ENCODE measurements around the gene KRTAP22-2.

KRTAP22-2 gene

DNA sequence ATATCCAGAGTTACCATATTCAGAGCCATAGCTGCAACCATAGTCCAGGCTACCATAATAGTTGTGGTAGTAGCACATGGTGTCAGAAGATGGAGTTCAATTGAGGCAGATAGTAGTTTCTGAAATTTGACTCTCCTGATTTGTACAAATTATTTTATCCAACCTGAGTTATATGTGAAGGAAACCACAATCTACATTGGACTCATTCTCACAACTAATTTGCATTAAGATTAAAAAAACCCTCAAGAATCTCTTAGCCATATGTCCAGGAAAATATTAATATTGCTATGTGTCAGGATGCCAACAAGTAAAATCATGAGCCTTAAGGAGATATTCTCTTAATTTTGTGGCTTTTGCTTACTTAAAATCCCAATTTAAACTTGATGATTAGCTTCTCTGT lies at the start of gene KRTAP22-2:
Gene KRTAP22-2 (minus strand): TSS at position 101 of the 400 bp plus-strand sequence.
- DNase-seq (ENCODE audit: extremely low read depth, low read depth): no peak
- TF ChIP-seq, protein P1, sequence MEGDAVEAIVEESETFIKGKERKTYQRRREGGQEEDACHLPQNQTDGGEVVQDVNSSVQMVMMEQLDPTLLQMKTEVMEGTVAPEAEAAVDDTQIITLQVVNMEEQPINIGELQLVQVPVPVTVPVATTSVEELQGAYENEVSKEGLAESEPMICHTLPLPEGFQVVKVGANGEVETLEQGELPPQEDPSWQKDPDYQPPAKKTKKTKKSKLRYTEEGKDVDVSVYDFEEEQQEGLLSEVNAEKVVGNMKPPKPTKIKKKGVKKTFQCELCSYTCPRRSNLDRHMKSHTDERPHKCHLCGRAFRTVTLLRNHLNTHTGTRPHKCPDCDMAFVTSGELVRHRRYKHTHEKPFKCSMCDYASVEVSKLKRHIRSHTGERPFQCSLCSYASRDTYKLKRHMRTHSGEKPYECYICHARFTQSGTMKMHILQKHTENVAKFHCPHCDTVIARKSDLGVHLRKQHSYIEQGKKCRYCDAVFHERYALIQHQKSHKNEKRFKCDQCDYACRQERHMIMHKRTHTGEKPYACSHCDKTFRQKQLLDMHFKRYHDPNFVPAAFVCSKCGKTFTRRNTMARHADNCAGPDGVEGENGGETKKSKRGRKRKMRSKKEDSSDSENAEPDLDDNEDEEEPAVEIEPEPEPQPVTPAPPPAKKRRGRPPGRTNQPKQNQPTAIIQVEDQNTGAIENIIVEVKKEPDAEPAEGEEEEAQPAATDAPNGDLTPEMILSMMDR (IDR thresholded peaks at IDR 0.05; ENCODE audit: low read depth, low read length, missing control alignments): no peak
- H3K4me3 ChIP-seq (replicated peaks; ENCODE audit: low read depth, low read length): no peak within 1 kb of the TSS

DNA sequence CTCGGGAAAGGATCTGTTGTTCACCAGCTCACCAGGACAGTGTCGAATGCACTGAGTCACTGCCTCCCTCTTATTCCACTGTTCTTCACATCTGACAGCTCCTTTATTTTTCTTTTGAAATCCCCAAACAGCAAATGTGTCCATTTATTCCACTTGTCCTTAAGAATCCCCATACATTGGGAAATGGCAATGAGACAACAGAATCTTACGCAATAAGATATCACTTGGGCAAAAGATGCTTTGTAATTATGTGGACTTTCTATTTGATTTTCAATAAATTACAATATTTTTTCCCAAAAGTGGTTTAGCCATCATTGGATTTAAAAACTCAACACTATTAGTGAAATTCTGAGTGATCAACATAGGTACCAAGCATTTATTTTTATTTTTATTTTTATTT lies 48.5 kb upstream of the KRTAP22-2 start:
- no peak for DNase-seq (ENCODE audit: extremely low read depth, low read depth)
- TF ChIP-seq, protein P1 (IDR thresholded peaks at IDR 0.05; ENCODE audit: low read depth, low read length, missing control alignments): no peak
- H3K4me3 ChIP-seq (replicated peaks; ENCODE audit: low read depth, low read length): no peak overlapping the region

DNA sequence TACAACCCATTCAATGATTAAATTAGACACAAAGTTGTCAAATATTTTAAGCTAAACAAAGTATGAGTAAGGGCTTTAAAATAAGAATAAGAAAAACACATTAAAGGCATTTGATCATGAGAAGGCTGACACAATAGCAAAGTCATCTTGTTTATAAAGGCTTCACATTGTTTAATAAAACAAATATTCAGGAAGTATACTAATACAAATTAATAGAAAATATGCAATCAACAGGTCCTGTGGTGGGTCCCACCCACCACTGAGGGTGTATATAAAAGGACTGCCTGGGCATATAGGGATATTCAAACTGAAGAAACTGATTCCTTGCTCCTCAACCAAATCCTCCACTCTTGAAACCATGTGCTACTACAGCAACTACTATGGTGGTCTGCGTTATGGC lies 44.7 kb upstream of the KRTAP22-2 start, which contains the start of gene KRTAP20-2:
Gene KRTAP20-2 (plus strand): TSS at position 301 of the 400 bp plus-strand sequence. CDS start 58 bp downstream, at position 359.
- TF ChIP-seq, protein P1 (IDR thresholded peaks at IDR 0.05; ENCODE audit: low read depth, low read length, missing control alignments): no peak
- no peak within 1 kb of the TSS for H3K4me3 ChIP-seq (replicated peaks; ENCODE audit: low read depth, low read length)
- DNase-seq (ENCODE audit: extremely low read depth, low read depth): no peak

DNA sequence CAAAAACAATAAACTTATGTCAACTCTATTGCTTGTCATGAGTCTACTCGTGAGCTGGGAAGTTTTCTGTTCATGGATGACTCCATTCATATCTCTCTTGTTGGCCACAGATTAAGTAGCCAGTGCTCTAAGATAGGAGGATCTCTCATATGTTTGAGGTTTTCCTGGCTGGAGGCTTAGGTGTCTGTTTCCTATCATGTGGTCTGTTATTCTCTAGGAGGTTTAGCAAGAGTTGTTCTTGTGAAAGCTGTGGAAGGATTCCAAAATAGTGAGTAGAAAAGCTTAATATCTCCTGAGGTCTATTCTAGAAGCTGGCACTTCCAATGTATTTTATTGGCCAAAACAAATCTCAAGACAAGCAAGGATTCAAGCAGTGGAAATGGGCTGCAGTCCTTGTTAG lies 39.0 kb upstream of the KRTAP22-2 start:
- H3K4me3 ChIP-seq (replicated peaks; ENCODE audit: low read depth, low read length): no peak overlapping the region
- DNase-seq (ENCODE audit: extremely low read depth, low read depth): no peak
- TF ChIP-seq, protein P1 (IDR thresholded peaks at IDR 0.05; ENCODE audit: low read depth, low read length, missing control alignments): no peak

DNA sequence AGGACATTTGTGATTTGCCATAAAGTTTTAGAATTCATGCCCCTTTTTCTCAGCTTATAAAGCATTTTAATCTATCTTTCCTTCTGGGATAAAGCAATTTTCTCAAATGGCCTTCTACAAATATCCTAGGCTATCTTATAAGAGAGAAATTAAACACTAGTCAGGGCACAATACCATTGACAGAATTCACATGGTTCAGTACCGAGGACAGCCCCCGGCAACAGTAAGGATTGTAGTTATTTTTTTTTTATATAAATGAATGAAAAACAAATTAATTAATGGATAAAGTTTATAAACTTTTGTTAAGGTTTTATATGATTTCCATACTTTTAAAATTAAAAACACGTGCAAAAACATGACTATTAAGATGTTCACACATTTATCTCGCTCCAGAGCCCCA lies 37.9 kb upstream of the KRTAP22-2 start:
- DNase-seq (ENCODE audit: extremely low read depth, low read depth): no peak
- no peak overlapping the region for H3K4me3 ChIP-seq (replicated peaks; ENCODE audit: low read depth, low read length)
- TF ChIP-seq, protein P1 (IDR thresholded peaks at IDR 0.05; ENCODE audit: low read depth, low read length, missing control alignments): no peak

DNA sequence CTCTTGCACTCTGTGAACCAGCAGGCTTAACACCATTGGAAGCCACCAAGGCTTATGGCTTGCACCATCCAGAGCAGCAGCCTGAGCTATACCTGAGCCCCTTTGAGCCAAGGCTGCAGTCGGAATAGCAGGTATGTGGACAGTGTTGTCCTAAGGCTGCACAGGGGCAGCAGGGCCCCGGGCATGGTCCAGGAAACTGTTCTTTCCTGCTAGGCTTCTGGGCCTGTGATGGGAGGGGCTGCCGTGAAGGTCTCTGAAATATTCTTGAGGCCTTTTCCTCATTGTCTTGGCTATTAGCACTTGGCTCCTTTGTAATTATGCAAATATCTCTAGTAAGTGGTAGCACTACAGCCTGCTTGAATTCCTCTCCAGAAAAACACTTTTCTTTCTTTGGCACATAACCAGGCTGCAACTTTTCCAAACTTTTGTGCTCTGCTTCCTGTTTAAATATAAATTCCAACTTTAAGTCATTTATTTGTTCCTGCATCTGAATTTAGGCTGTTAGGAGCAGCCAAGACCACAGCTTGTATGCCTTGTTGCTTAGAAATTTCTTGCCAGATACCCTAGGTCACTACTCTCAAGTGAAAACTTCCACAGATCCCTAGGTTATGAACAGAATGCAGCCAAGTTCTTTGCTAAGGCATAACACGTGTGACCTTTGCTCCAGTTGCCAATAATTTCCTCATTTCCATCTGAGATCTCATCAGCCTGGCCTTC lies 35.4 kb upstream of the KRTAP22-2 start:
- no peak for DNase-seq (ENCODE audit: extremely low read depth, low read depth)
- no peak overlapping the region for H3K4me3 ChIP-seq (replicated peaks; ENCODE audit: low read depth, low read length)
- TF ChIP-seq, protein P1 (IDR thresholded peaks at IDR 0.05; ENCODE audit: low read depth, low read length, missing control alignments): no peak

Data from HFF-Myc (cell line).